ENCODE data around the gene SDHA.

SDHA gene

GRCh38 chr5:217494-218456 is at the start of gene SDHA, which contains the start of gene CCDC127:
TSS of gene SDHA (plus strand) at chr5:218320. CDS start at chr5:218356, 36 bp downstream.
TSS of gene CCDC127 (minus strand) at chr5:218153. CDS start at chr5:216849, 1,304 bp downstream.
- DNase-seq, result peak; percentile 79

- DNase-seq, result no peak
Observed at GRCh38 chr5:169071-169727, 48.9 kb upstream of the SDHA start.

GRCh38 chr5:169728-170094 is 48.4 kb upstream of the SDHA start:
- DNase-seq, result no peak

GRCh38 chr5:170971-171800 is 46.9 kb upstream of the SDHA start:
- no peak for DNase-seq

GRCh38 chr5:171801-172331 is 46.3 kb upstream of the SDHA start:
- no peak for DNase-seq

GRCh38 chr5:172421-172820 is 45.7 kb upstream of the SDHA start:
- DNase-seq, result no peak

GRCh38 chr5:172841-173251 is 45.3 kb upstream of the SDHA start:
- no peak for DNase-seq

GRCh38 chr5:173392-174290 is 44.5 kb upstream of the SDHA start:
- DNase-seq, result no peak

GRCh38 chr5:174291-174600 is 43.9 kb upstream of the SDHA start:
- DNase-seq, result no peak

GRCh38 chr5:174876-175465 is 43.1 kb upstream of the SDHA start:
- DNase-seq, result no peak

GRCh38 chr5:176296-176823 is 41.8 kb upstream of the SDHA start:
- DNase-seq, result no peak

GRCh38 chr5:178110-178509 is 40.0 kb upstream of the SDHA start:
- no peak for DNase-seq

- DNase-seq, result no peak
Observed at GRCh38 chr5:179401-179800, 38.7 kb upstream of the SDHA start.

- DNase-seq, result no peak
Observed at GRCh38 chr5:180286-180918, 37.7 kb upstream of the SDHA start.

GRCh38 chr5:181160-181559 is 37.0 kb upstream of the SDHA start:
- no peak for DNase-seq

- no peak for DNase-seq
Observed at GRCh38 chr5:181566-181965, 36.6 kb upstream of the SDHA start.

- DNase-seq, result no peak
Observed at GRCh38 chr5:182126-182525, 36.0 kb upstream of the SDHA start.

- no peak for DNase-seq
Observed at GRCh38 chr5:184471-184870, 33.6 kb upstream of the SDHA start.

GRCh38 chr5:185095-186070 is 32.7 kb upstream of the SDHA start:
- no peak for DNase-seq
